Bronchial smooth muscle cell (primary cell): Measurements from ENCODE around the gene GSTO1. TPM values are rescaled to one million over a fixed set of nuclear protein-coding genes. Genes with fewer than 3 reads are reported as not detected.

Source experiments
- total RNA-seq: library from RNA; depleted of rRNA; stranded (reverse); fragments of >200 nt; gene quantifications from 2 replicates; pipeline ENCODE4 v1.2.1, GENCODE V29; 2014

Gene GSTO1
- 131 and 228 TPM in 2 replicates for total RNA-seq

DNA sequence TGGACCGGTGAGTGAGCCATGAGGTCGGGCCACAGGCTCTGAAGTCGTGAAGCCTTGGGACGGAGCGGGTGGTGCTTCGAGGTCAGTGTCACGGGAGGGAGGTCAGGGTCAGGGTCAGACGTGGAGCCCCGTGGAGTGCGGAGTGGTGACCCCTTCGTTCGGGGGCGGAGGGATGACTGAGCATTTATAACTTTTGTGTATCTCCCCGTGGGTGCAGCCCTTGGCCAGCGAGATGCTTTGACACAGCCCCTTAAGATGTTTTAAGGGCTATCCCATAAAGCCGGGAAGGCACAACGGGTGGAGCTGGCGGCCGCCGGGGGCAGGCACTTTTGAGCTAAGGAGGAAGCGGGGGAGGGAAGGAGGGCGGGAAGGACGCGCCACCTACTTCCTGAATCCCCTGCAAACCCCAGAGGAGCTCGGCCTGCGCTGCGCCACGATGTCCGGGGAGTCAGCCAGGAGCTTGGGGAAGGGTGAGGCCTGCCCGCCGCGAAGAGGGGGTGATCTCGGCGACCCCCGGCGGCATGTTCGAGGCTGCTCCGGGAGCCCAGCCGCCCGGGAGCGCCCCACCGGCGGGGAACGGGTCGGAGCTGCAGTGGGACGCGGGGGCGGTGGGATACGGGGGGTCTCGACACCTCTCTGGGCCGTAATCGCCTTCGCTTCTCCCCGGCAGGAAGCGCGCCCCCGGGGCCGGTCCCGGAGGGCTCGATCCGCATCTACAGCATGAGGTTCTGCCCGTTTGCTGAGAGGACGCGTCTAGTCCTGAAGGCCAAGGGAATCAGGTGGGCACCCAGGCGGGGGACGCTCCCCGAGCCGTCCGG is at the start of gene GSTO1:
TSS of gene GSTO1 (plus strand) at position 400 of the 818 bp plus-strand sequence. CDS start at position 437, 37 bp downstream.

GRCh38 chr10:104231784-104232612 is 22.7 kb upstream of the GSTO1 start, which contains the start of gene CFAP43:
TSS of gene CFAP43 (minus strand) at chr10:104232364. CDS start at chr10:104232246, 118 bp downstream.

GRCh38 chr10:104268713-104269645 is 14.3 kb downstream of the GSTO1 start, which contains the start of gene GSTO2:
TSS of gene GSTO2 (plus strand) at chr10:104269184. CDS start at chr10:104274916, 5,732 bp downstream.

Other genes with a start within 250 kb of the GSTO1 start
- 0.16 and 0.94 TPM in 2 replicates for gene COL17A1, start 169.0 kb upstream of the GSTO1 start, total RNA-seq
- gene SFR1, start 132.7 kb upstream of the GSTO1 start, total RNA-seq: 2.7 and 7.4 TPM in 2 replicates
- 0.16 and 0.52 TPM in 2 replicates for gene CFAP43, start 22.5 kb upstream of the GSTO1 start, total RNA-seq
- gene GSTO2, start 14.3 kb downstream of the GSTO1 start, total RNA-seq: 1.7 and 2.4 TPM in 2 replicates
- gene ITPRIP, start 83.6 kb downstream of the GSTO1 start, total RNA-seq: 7.3 and 8.7 TPM in 2 replicates
- 0.69 and 1.3 TPM in 2 replicates for gene CFAP58, start 98.9 kb downstream of the GSTO1 start, total RNA-seq